Measurements from ENCODE around the gene ICE1.

- no peak for TF ChIP-seq POLR2A (IDR thresholded peaks at IDR 0.05; ENCODE audit: low read length)
- no peak for TF ChIP-seq GATA1 (IDR thresholded peaks at IDR 0.05; ENCODE audit: low read depth, low read length)
Observed at GRCh38 chr5:5387777-5388176, 34.7 kb upstream of the ICE1 start.
